HS-27A (cell line): ENCODE data around the gene TRIM2.
A peak's percentile ranks its signal among the peaks of the same experiment; 100 is the strongest.

Source experiments
- DNase-seq: peaks from one replicate; pipeline ENCODE4 v3.0.0-alpha.2; 2012; ENCODE audit warnings: low read depth, missing footprints

The TRIM2 gene

GRCh38 chr4:153248641-153249198, 44.5 kb downstream of the TRIM2 start:
- no peak for DNase-seq

GRCh38 chr4:153249199-153250041, 45.2 kb downstream of the TRIM2 start:
- no peak for DNase-seq

GRCh38 chr4:153252122-153252521, 47.9 kb downstream of the TRIM2 start:
- DNase-seq = no peak

GRCh38 chr4:153255233-153255632, 51.0 kb downstream of the TRIM2 start:
- no peak for DNase-seq

- DNase-seq = no peak
Measured at GRCh38 chr4:153257151-153257620, 52.9 kb downstream of the TRIM2 start.

GRCh38 chr4:153257991-153258390, 53.7 kb downstream of the TRIM2 start:
- DNase-seq = no peak

GRCh38 chr4:153258750-153259149, 54.5 kb downstream of the TRIM2 start:
- no peak for DNase-seq

- no peak for DNase-seq
Measured at GRCh38 chr4:153259661-153260060, 55.4 kb downstream of the TRIM2 start.

- no peak for DNase-seq
Measured at GRCh38 chr4:153260132-153260531, 55.9 kb downstream of the TRIM2 start.

- DNase-seq = no peak
Measured at GRCh38 chr4:153260553-153261300, 56.5 kb downstream of the TRIM2 start.

GRCh38 chr4:153261461-153261860, 57.2 kb downstream of the TRIM2 start:
- DNase-seq = peak; percentile 22

GRCh38 chr4:153261914-153262313, 57.7 kb downstream of the TRIM2 start:
- no peak for DNase-seq

GRCh38 chr4:153265306-153266047, 61.2 kb downstream of the TRIM2 start:
- DNase-seq = no peak

GRCh38 chr4:153266988-153267387, 62.7 kb downstream of the TRIM2 start:
- DNase-seq = no peak

GRCh38 chr4:153267890-153268289, 63.6 kb downstream of the TRIM2 start:
- no peak for DNase-seq

- DNase-seq = no peak
Measured at GRCh38 chr4:153268295-153268694, 64.1 kb downstream of the TRIM2 start.

- DNase-seq = no peak
Measured at GRCh38 chr4:153269218-153269990, 65.2 kb downstream of the TRIM2 start.

- DNase-seq = no peak
Measured at GRCh38 chr4:153270361-153270760, 66.1 kb downstream of the TRIM2 start.

- no peak for DNase-seq
Measured at GRCh38 chr4:153271820-153272219, 67.6 kb downstream of the TRIM2 start.

GRCh38 chr4:153273751-153274150, 69.5 kb downstream of the TRIM2 start:
- DNase-seq = no peak

GRCh38 chr4:153274967-153275366, 70.7 kb downstream of the TRIM2 start:
- no peak for DNase-seq
